Measurements from ENCODE around the gene CDIP1.

GRCh38 chr16:4494746-4495490, 43.7 kb downstream of the CDIP1 start:
- TF ChIP-seq, protein P1, sequence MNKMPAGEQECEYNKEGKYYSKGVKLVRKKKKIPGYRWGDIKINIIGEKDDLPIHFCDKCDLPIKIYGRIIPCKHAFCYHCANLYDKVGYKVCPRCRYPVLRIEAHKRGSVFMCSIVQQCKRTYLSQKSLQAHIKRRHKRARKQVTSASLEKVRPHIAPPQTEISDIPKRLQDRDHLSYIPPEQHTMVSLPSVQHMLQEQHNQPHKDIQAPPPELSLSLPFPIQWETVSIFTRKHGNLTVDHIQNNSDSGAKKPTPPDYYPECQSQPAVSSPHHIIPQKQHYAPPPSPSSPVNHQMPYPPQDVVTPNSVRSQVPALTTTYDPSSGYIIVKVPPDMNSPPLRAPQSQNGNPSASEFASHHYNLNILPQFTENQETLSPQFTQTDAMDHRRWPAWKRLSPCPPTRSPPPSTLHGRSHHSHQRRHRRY (tag by site-specific recombination; IDR thresholded peaks at IDR 0.05), result no peak
- TF ChIP-seq ZNF423 (tag by site-specific recombination; IDR thresholded peaks at IDR 0.05), result no peak
